HepG2 (cell line): ENCODE measurements around the gene KRT17. TPM values are rescaled to one million over a fixed set of nuclear protein-coding genes. Genes with fewer than 3 reads are reported as not detected.

Experiments
- ARNT2 ChIP-seq: sonication (generic); formaldehyde crosslinking; IDR thresholded peaks from 2 replicates; pipeline ENCODE4 v1.8.0; 2022; ENCODE audit warnings: mild to moderate bottlenecking, low read depth, missing genetic modification reagents, moderate library complexity
- BRD4 ChIP-seq: sonication (generic); formaldehyde crosslinking; IDR thresholded peaks from 2 replicates; pipeline ENCODE4 v1.4.0; 2020; ENCODE audit warnings: missing genetic modification reagents
- CBX2 ChIP-seq, 2 experiments: fragments of 200-600 bp in 1 of 2; sonication (generic); formaldehyde crosslinking in 1 of 2; IDR thresholded peaks; 2 replicates each; pipeline versions ENCODE4 v1.7.0 to v1.8.1; 2018 to 2022; ENCODE audit warnings: low read depth in 2 of 2, low read length in 1 of 2, mild to moderate bottlenecking in 1 of 2, missing genetic modification reagents in 1 of 2
- EED ChIP-seq: sonication (generic); formaldehyde crosslinking; IDR thresholded peaks from 2 replicates; pipeline ENCODE4 v1.5.0; 2020; ENCODE audit warnings: mild to moderate bottlenecking, missing genetic modification reagents
- KDM6A ChIP-seq: IDR thresholded peaks from 2 replicates; pipeline ENCODE4 v1.6.1; 2016; ENCODE audit warnings: low read depth
- MBD4 ChIP-seq: IDR thresholded peaks from 2 replicates; pipeline ENCODE4 v1.6.1; 2012; ENCODE audit warnings: low read length, inconsistent platforms, borderline replicate concordance
- RFX5 ChIP-seq: IDR thresholded peaks from 2 replicates; pipeline ENCODE4 v1.6.1; 2011; ENCODE audit warnings: low read depth, low read length, improper control_type of control experiment
- SUZ12 ChIP-seq: fragments of 150-350 bp; IDR thresholded peaks from 2 replicates; pipeline ENCODE4 v1.6.1; 2014; ENCODE audit warnings: low read depth, low read length
- ZNF263 ChIP-seq: sonication (generic); formaldehyde crosslinking; IDR thresholded peaks from 2 replicates; pipeline ENCODE4 v1.4.0; 2020; ENCODE audit warnings: missing genetic modification reagents
- ZNF761 ChIP-seq: sonication (generic); formaldehyde crosslinking; conservative IDR thresholded peaks from 2 replicates; pipeline ENCODE4 v1.4.0; 2020; ENCODE audit warnings: mild to moderate bottlenecking, missing genetic modification reagents
- ZZZ3 ChIP-seq: sonication (generic); formaldehyde crosslinking; IDR thresholded peaks from 2 replicates; pipeline ENCODE4 v1.4.0; 2020; ENCODE audit warnings: missing genetic modification reagents, mild to moderate bottlenecking, borderline replicate concordance
- polyA plus RNA-seq, 8 experiments: library from polyadenylated mRNA; depleted of rRNA in 3 of 8; stranded (reverse) in 7 of 8; unstranded in 1 of 8; fragments of >200 nt; fragmentation: Illumina TruSeq in 4 of 8; extraction: Trizol in 4 of 8; gene quantifications; 2 replicates each; pipeline versions ENCODE4 v1.2.1 to v1.2.3, GENCODE V29; 2011 to 2016; ENCODE audit warnings: low read depth in 4 of 8, missing spikeins in 1 of 8, mixed read lengths in 1 of 8; ENCODE audit not compliant: insufficient read depth in 1 of 8
- total RNA-seq, 5 experiments: library from RNA; depleted of rRNA; stranded (reverse); fragments of >200 nt; fragmentation: Illumina TruSeq; extraction: Trizol; gene quantifications; 2 replicates each; pipeline ENCODE4 v1.2.3, GENCODE V29; 2016; ENCODE audit warnings: low read depth in 1 of 5
- TF ChIP-seq, protein P1 (sequence below): IDR thresholded peaks from 2 replicates; pipeline ENCODE4 v1.6.1; 2016; ENCODE audit warnings: missing compliant biosample characterization, missing genetic modification reagents, borderline replicate concordance
- TF ChIP-seq, protein P2 (sequence below): sonication (generic); formaldehyde crosslinking; IDR thresholded peaks from 2 replicates; pipeline ENCODE4 v1.8.1; 2023; ENCODE audit warnings: missing genetic modification reagents, mild to moderate bottlenecking, borderline replicate concordance

Gene KRT17
- total and polyA plus RNA-seq, 2 of the 13 experiments (the other 11 are each of a cell fraction or from before 2014, with no cell fraction given) = 0.38 to 0.82 TPM

DNA sequence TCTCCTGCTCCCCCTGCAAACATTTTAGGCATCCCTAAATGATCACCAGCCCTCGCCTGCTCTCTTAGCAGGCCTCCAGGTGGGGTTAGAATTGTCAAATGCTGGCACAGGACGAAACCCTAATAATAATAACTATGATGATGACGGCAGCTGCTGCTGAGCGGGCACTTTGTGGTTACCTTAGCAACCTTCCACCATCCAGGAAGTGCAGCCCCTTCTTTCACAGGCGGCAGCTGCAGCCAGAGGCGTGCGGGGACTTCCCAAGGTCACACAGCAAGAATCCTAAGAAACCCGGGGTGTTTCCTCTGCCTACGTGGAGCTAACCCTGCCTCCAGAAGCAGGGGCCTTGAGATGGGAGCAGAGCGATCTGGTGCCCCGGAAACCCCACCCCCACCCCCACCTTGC, 41.9 kb upstream of the KRT17 start (continued):
- no peak for TF ChIP-seq ZZZ3 (CRISPR knock-in tag)
- TF ChIP-seq, protein P1, sequence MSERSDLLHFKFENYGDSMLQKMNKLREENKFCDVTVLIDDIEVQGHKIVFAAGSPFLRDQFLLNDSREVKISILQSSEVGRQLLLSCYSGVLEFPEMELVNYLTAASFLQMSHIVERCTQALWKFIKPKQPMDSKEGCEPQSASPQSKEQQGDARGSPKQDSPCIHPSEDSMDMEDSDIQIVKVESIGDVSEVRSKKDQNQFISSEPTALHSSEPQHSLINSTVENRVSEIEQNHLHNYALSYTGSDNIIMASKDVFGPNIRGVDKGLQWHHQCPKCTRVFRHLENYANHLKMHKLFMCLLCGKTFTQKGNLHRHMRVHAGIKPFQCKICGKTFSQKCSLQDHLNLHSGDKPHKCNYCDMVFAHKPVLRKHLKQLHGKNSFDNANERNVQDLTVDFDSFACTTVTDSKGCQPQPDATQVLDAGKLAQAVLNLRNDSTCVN (CRISPR knock-in tag) = no peak
- TF ChIP-seq KDM6A = no peak
- no peak for TF ChIP-seq MBD4
- TF ChIP-seq, protein P2, sequence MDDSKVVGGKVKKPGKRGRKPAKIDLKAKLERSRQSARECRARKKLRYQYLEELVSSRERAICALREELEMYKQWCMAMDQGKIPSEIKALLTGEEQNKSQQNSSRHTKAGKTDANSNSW = no peak
- TF ChIP-seq SUZ12 = no peak
- no peak for TF ChIP-seq ZNF263 (CRISPR knock-in tag)
- TF ChIP-seq CBX2 (IDR thresholded peaks at IDR 0.05; ENCODE audit: low read depth, low read length) = no peak
- TF ChIP-seq CBX2 (CRISPR knock-in tag; IDR thresholded peaks at IDR 0.05; ENCODE audit: low read depth) = no peak
- no peak for TF ChIP-seq BRD4 (CRISPR knock-in tag)
- no peak for TF ChIP-seq RFX5
- TF ChIP-seq EED (CRISPR knock-in tag) = no peak
- TF ChIP-seq ZNF761 (CRISPR knock-in tag) = no peak
- TF ChIP-seq ARNT2 (CRISPR knock-in tag) = peak; percentile 8; the same call in 1 of the 2 replicates
